H1 (cell line): Measurements from ENCODE around the gene PLEKHS1. TPM values are rescaled to one million over a fixed set of nuclear protein-coding genes. Genes with fewer than 3 reads are reported as not detected.

ENCODE experiments used
- CTCF ChIA-PET: fragments of 300-600 bp; sonication (Branson Sonifier 250); formaldehyde crosslinking; loops from one replicate; lab custom pipeline; 2021; ENCODE audit not compliant: partially characterized antibody; lab: Charles Lee
- POLR2A ChIA-PET: fragments of 300-600 bp; sonication (Branson Sonifier 250); formaldehyde crosslinking; loops from one replicate; lab custom pipeline; 2021; ENCODE audit warnings: inconsistent platforms; ENCODE audit not compliant: partially characterized antibody; lab: Charles Lee
- DNase-seq, 2 experiments: peaks; one replicate each; pipeline versions ENCODE4 v3.0.0 to v3.0.0-alpha.2; 2010 to 2022; ENCODE audit warnings: low spot score in 2 of 2, low read depth in 1 of 2, mixed read lengths in 1 of 2
- FAIRE-seq: peaks from 2 replicates; lab custom pipeline; 2011; peaks lifted over from hg19 to GRCh38; lab: Jason Lieb, UNC
- H2AFZ ChIP-seq: 2 replicates; pipeline ENCODE4 v1.8.1; 2012; ENCODE audit warnings: low read length, inconsistent platforms
- H2AK5ac ChIP-seq: 2 replicates; pipeline ENCODE4 v1.6.1; 2013; ENCODE audit warnings: low read depth, low read length
- H2BK120ac ChIP-seq: replicated peaks from 2 replicates; pipeline ENCODE3; 2013; ENCODE audit warnings: low read depth, low read length, inconsistent platforms
- H2BK12ac ChIP-seq: 2 replicates; pipeline ENCODE4 v1.6.1; 2013; ENCODE audit warnings: low read depth, low read length
- H2BK15ac ChIP-seq: 2 replicates; pipeline ENCODE4 v1.6.1; 2013; ENCODE audit warnings: low read length
- H2BK20ac ChIP-seq: 2 replicates; pipeline ENCODE4 v1.6.1; 2013; ENCODE audit warnings: low read length
- H2BK5ac ChIP-seq: 2 replicates; pipeline ENCODE4 v1.6.1; 2013; ENCODE audit warnings: low read depth, low read length
- H3K14ac ChIP-seq: 2 replicates; pipeline ENCODE4 v1.6.1; 2013; ENCODE audit warnings: inconsistent platforms; ENCODE audit not compliant: insufficient read length
- H3K18ac ChIP-seq: 2 replicates; pipeline ENCODE4 v1.6.1; 2013; ENCODE audit warnings: low read length; ENCODE audit errors: extremely low read depth
- H3K23ac ChIP-seq: 2 replicates; pipeline ENCODE4 v1.6.1; 2013; ENCODE audit warnings: inconsistent platforms; ENCODE audit not compliant: insufficient read length
- H3K23me2 ChIP-seq: 2 replicates; pipeline ENCODE4 v1.6.1; 2013; ENCODE audit warnings: low read depth, low read length
- H3K27ac ChIP-seq: 2 replicates; pipeline ENCODE4 v1.6.1; 2011; ENCODE audit warnings: low read depth, low read length, inconsistent platforms
- H3K27me3 ChIP-seq, 4 experiments: replicated peaks in 1 of 4; 1 replicate in 1 of 4; 2 replicates in 3 of 4; pipeline versions ENCODE4 v1.6.1 to v1.8.1; 2011 to 2013; ENCODE audit warnings: low read length in 3 of 4, mild to moderate bottlenecking in 3 of 4, inconsistent platforms in 2 of 4, mixed read lengths in 2 of 4, moderate library complexity in 1 of 4; ENCODE audit not compliant: control insufficient read depth in 3 of 4, insufficient read depth in 3 of 4; ENCODE audit errors: extremely low read depth in 1 of 4
- H3K36me3 ChIP-seq, 4 experiments: 2 replicates each; pipeline versions ENCODE4 v1.6.1 to v1.8.1; 2011 to 2013; ENCODE audit warnings: mild to moderate bottlenecking in 4 of 4, low read length in 3 of 4, moderate library complexity in 2 of 4, control low read depth in 1 of 4, inconsistent platforms in 1 of 4; ENCODE audit not compliant: insufficient read depth in 4 of 4, control insufficient read depth in 2 of 4
- H3K4ac ChIP-seq: replicated peaks from 2 replicates; pipeline ENCODE3; 2013; ENCODE audit warnings: low read length, low read depth, mixed read lengths, inconsistent platforms; ENCODE audit not compliant: insufficient read length
- H3K4me1 ChIP-seq, 4 experiments: replicated peaks in 1 of 4; 1 replicate in 1 of 4; 2 replicates in 3 of 4; pipeline versions ENCODE4 v1.6.1 to v1.8.1; 2011 to 2013; ENCODE audit warnings: low read length in 3 of 4, inconsistent platforms in 2 of 4, mixed read lengths in 1 of 4; ENCODE audit not compliant: insufficient read depth in 4 of 4, control insufficient read depth in 3 of 4
- H3K4me2 ChIP-seq, 2 experiments: 2 replicates each; pipeline versions ENCODE4 v1.6.1 to v1.8.1; 2011 to 2013; ENCODE audit warnings: low read depth in 2 of 2, low read length in 2 of 2, control low read depth in 1 of 2, inconsistent platforms in 1 of 2, mild to moderate bottlenecking in 1 of 2; ENCODE audit not compliant: insufficient read depth in 1 of 2
- H3K4me3 ChIP-seq, 4 experiments: fragments of 200-600, 300-600 bp in 1 of 4; sonication (generic), shearing (Covaris generic), sonication (Bioruptor Twin) in 1 of 4; 2 replicates each; pipeline versions ENCODE4 v1.5.1 to v1.8.1; 2011 to 2016; ENCODE audit warnings: low read length in 4 of 4, low read depth in 3 of 4, control low read depth in 2 of 4, inconsistent platforms in 2 of 4, mild to moderate bottlenecking in 2 of 4, mixed read lengths in 1 of 4, moderate library complexity in 1 of 4; ENCODE audit not compliant: insufficient read depth in 2 of 4; ENCODE audit errors: extremely low read depth in 1 of 4
- H3K56ac ChIP-seq: replicated peaks from 2 replicates; pipeline ENCODE3; 2013; ENCODE audit warnings: low read depth, mild to moderate bottlenecking, mixed read lengths, low read length, inconsistent platforms; ENCODE audit not compliant: insufficient read length
- H3K79me1 ChIP-seq: 2 replicates; pipeline ENCODE4 v1.6.1; 2013; ENCODE audit warnings: low read depth, low read length, control low read depth
- H3K79me2 ChIP-seq, 2 experiments: 2 replicates each; pipeline versions ENCODE4 v1.6.1 to v1.8.1; 2012 to 2013; ENCODE audit warnings: low read length in 2 of 2, mild to moderate bottlenecking in 2 of 2, inconsistent platforms in 1 of 2; ENCODE audit not compliant: insufficient read depth in 2 of 2, control insufficient read depth in 1 of 2
- H3K9ac ChIP-seq, 4 experiments: replicated peaks in 1 of 4; 1 replicate in 1 of 4; 2 replicates in 3 of 4; pipeline versions ENCODE4 v1.6.1 to v1.8.1; 2011 to 2013; ENCODE audit warnings: low read depth in 3 of 4, low read length in 3 of 4, control low read depth in 2 of 4, mild to moderate bottlenecking in 2 of 4, moderate library complexity in 2 of 4, inconsistent platforms in 1 of 4; ENCODE audit errors: extremely low read depth in 1 of 4
- H3K9me3 ChIP-seq, 2 experiments: 2 replicates each; pipeline versions ENCODE4 v1.6.1 to v1.8.1; 2012 to 2013; ENCODE audit warnings: mild to moderate bottlenecking in 2 of 2, moderate library complexity in 2 of 2, control low read depth in 1 of 2, inconsistent platforms in 1 of 2, low read depth in 1 of 2, low read length in 1 of 2, mixed read lengths in 1 of 2; ENCODE audit not compliant: insufficient read depth in 2 of 2
- H4K20me1 ChIP-seq, 2 experiments: replicated peaks in 1 of 2; 2 replicates each; pipeline versions ENCODE3 to v1.8.1; 2011 to 2013; ENCODE audit warnings: inconsistent platforms in 2 of 2, low read length in 2 of 2, mild to moderate bottlenecking in 1 of 2; ENCODE audit not compliant: insufficient read depth in 2 of 2, control insufficient read depth in 1 of 2
- H4K5ac ChIP-seq: 2 replicates; pipeline ENCODE4 v1.6.1; 2013; ENCODE audit warnings: low read length, low read depth, mixed read lengths, inconsistent platforms; ENCODE audit not compliant: insufficient read length
- H4K8ac ChIP-seq: 2 replicates; pipeline ENCODE4 v1.8.0; 2013; ENCODE audit warnings: mild to moderate bottlenecking, moderate library complexity, low read length, inconsistent platforms; ENCODE audit not compliant: insufficient read depth; ENCODE audit errors: extremely low read depth
- H4K91ac ChIP-seq: replicated peaks from 2 replicates; pipeline ENCODE3; 2013; ENCODE audit warnings: low read length, mixed read lengths, inconsistent platforms; ENCODE audit not compliant: insufficient read length
- CREB1 ChIP-seq: IDR thresholded peaks from 2 replicates; pipeline ENCODE4 v1.6.1; 2012; ENCODE audit warnings: inconsistent platforms
- EZH2 ChIP-seq: fragments of 200-600 bp; sonication (generic); IDR thresholded peaks from 2 replicates; pipeline ENCODE4 v1.7.1; 2012; ENCODE audit warnings: low read depth, mild to moderate bottlenecking, moderate library complexity, low read length, inconsistent platforms; ENCODE audit not compliant: severe bottlenecking
- FOSL1 ChIP-seq: IDR thresholded peaks from 2 replicates; pipeline ENCODE4 v1.6.1; 2011; ENCODE audit warnings: mild to moderate bottlenecking, low read depth, low read length, moderate library complexity; ENCODE audit not compliant: insufficient read depth
- POLR2A ChIP-seq, 2 experiments: IDR thresholded peaks; 1 replicate in 1 of 2; 2 replicates in 1 of 2; pipeline ENCODE4 v1.6.1; 2011; ENCODE audit warnings: low read depth in 2 of 2, low read length in 2 of 2, mild to moderate bottlenecking in 2 of 2; ENCODE audit errors: control extremely low read depth in 1 of 2
- POLR2AphosphoS5 ChIP-seq: IDR thresholded peaks from 2 replicates; pipeline ENCODE4 v1.6.1; 2011; ENCODE audit warnings: low read depth, low read length
- RXRA ChIP-seq: IDR thresholded peaks from 2 replicates; pipeline ENCODE4 v1.6.1; 2011; ENCODE audit warnings: low read depth, mild to moderate bottlenecking, low read length, moderate library complexity; ENCODE audit not compliant: insufficient read depth
- SAP30 ChIP-seq: fragments of 300-600 bp; sonication (generic); IDR thresholded peaks from 2 replicates; pipeline ENCODE4 v1.7.1; 2012; ENCODE audit warnings: low read length, moderate library complexity, mild to moderate bottlenecking, inconsistent platforms; ENCODE audit not compliant: insufficient read depth, insufficient replicate concordance
- SP1 ChIP-seq: IDR thresholded peaks from 2 replicates; pipeline ENCODE4 v1.6.1; 2011; ENCODE audit warnings: low read depth, low read length
- TAF1 ChIP-seq: IDR thresholded peaks from 2 replicates; pipeline ENCODE4 v1.6.1; 2011; ENCODE audit warnings: mild to moderate bottlenecking, low read depth, low read length
- TAF7 ChIP-seq: optimal IDR thresholded peaks from 2 replicates; pipeline ENCODE3; 2011; ENCODE audit warnings: low read depth, mild to moderate bottlenecking, inconsistent platforms, low read length, moderate library complexity, borderline replicate concordance
- WGBS, 2 experiments: shearing (Covaris generic) in 1 of 2; methylation state at CpG; one replicate each; pipeline versions ENCODE4 v1.1.6 to v1.1.7; 2013 to 2015; ENCODE audit warnings: low lambda C conversion rate in 2 of 2, mixed read lengths in 2 of 2, inconsistent platforms in 1 of 2, low coverage in 1 of 2, missing lambda C conversion rate in 1 of 2; ENCODE audit not compliant: insufficient replicate concordance in 2 of 2, insufficient coverage in 1 of 2, insufficient read length in 1 of 2; ENCODE audit errors: extremely low coverage in 1 of 2, missing lambda C conversion rate in 1 of 2; 5-methylcytosine and 5-hydroxymethylcytosine counted together
- polyA plus RNA-seq, 7 experiments: library from polyadenylated mRNA; depleted of rRNA in 3 of 7; stranded (reverse) in 5 of 7; unstranded in 2 of 7; fragments of >200 nt in 5 of 7; fragments of 200-250 nt in 2 of 7; gene quantifications; 1 replicate in 5 of 7; 2 replicates in 1 of 7; 4 replicates in 1 of 7; pipeline versions ENCODE4 v1.2.1 to v1.2.3, GENCODE V29; 2011 to 2013; ENCODE audit warnings: missing spikeins in 2 of 7, mixed read lengths in 2 of 7
- total RNA-seq: library from RNA; stranded (reverse); fragmentation: NEBNext Ultra II Directional; extraction: Animal tissue kit (Norgen Biotek cat#: 25700); gene quantifications from 2 replicates; pipeline ENCODE4 v1.2.1, GENCODE V29; 2021

PLEKHS1 gene
- total and polyA plus RNA-seq, 2 of the 8 experiments (the other 6 are each of a cell fraction or from before 2014, with no cell fraction given): not detected

DNA sequence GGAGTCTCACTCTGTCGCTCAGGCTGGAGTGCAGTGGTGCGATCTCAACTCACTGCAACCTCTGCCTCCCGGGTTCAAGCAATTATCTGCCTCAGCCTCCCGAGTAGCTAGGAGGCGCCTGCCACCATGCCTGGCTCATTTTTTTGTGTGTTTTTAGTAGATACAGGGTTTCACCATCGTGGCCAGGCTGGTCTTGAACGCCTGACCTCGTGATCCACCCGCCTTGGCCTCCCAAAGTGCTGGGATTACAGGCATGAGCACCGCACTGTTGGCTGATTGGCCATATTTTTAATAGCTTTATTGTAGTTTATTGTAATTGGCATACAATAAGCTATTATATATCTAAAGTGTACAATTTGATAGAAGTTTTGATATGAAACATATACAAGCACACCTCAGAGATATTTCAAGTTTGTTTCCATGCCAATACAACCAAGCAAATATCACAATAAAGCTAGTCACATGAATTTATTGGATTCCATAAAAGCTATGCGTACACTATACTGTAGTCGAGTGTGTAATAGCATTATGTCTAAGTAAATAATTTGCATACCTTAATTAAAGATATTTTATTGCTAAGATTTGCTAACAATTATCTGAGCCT is 5.6 kb downstream of the PLEKHS1 start:
- H3K23ac ChIP-seq: no peak overlapping the region
- H2BK5ac ChIP-seq: no peak overlapping the region
- no peak overlapping the region for H4K8ac ChIP-seq
- POLR2A ChIA-PET: no interaction called here
- FAIRE-seq (no peak), DNase-seq (no peak)
- no peaks in the 10 kb centered on the region for H4K20me1 ChIP-seq
- H3K27me3 ChIP-seq: no peaks in the 10 kb centered on the region
- no peaks in the 10 kb centered on the region for H3K36me3 ChIP-seq
- no peaks in the 10 kb centered on the region for H3K23me2 ChIP-seq
- no peaks in the 10 kb centered on the region for H3K79me1 ChIP-seq
- H3K18ac ChIP-seq: no peak overlapping the region
- H3K9ac ChIP-seq: no peak overlapping the region
- no peak overlapping the region for H4K91ac ChIP-seq
- H2AK5ac ChIP-seq: no peak overlapping the region
- no peak overlapping the region for H4K5ac ChIP-seq
- no peaks in the 10 kb centered on the region for H3K9me3 ChIP-seq
- CTCF ChIA-PET: interaction anchor here (0.7 to 1.7 kb wide), 4 partner anchors 41 to 949 kb away, joined by 3 read pairs; no protein-coding TSS in a partner anchor
- H3K56ac ChIP-seq: no peak overlapping the region
- H3K79me2 ChIP-seq: no peaks in the 10 kb centered on the region
- H2BK20ac ChIP-seq: no peak overlapping the region
- no peak overlapping the region for H2AFZ ChIP-seq
- H3K14ac ChIP-seq: no peak overlapping the region
- WGBS, 2 experiments: 83% methylated on average over 12 of the region's 12 CpGs; no CpG with 5 or more reads in 1 of the 2 experiments
- H3K27ac ChIP-seq: no peak overlapping the region
- no peaks in the 10 kb centered on the region for H3K4me1 ChIP-seq
- H3K4me2 ChIP-seq: no peak overlapping the region
- no peak overlapping the region for H2BK120ac ChIP-seq
- no peak overlapping the region for H2BK12ac ChIP-seq
- no peak overlapping the region for H3K4ac ChIP-seq
- no peak overlapping the region for H2BK15ac ChIP-seq
- no peak overlapping the region for H3K4me3 ChIP-seq
- TF ChIP-seq FOSL1 (no peak), TAF7 (no peak), RXRA (no peak), SAP30 (no peak), POLR2AphosphoS5 (no peak), EZH2 (no peak), CREB1 (no peak), POLR2A (IDR thresholded peaks at IDR 0.05; ENCODE audit: control extremely low read depth in 1 of 2, low read depth in 2 of 2, low read length in 2 of 2) (no peak), TAF1 (no peak), SP1 (no peak)
